PC-3 (cell line): ENCODE data around the gene SRP68.

ENCODE experiments used
- EZH2 ChIP-seq: fragments of 300-600 bp; sonication (generic); IDR thresholded peaks from one replicate; pipeline ENCODE4 v1.6.1; 2017; ENCODE audit warnings: antibody characterized with exemption, mild to moderate bottlenecking, low read length; ENCODE audit not compliant: unreplicated experiment
- EZH2phosphoT487 ChIP-seq: fragments of 300-600 bp; sonication (generic); IDR thresholded peaks from 2 replicates; pipeline ENCODE4 v1.6.1; 2018; ENCODE audit warnings: mild to moderate bottlenecking, antibody characterized with exemption, low read length, borderline replicate concordance
- TF ChIP-seq, protein P1 (sequence below): fragments of 300-600 bp; sonication (generic); conservative IDR thresholded peaks from 2 replicates; pipeline ENCODE4 v1.5.1; 2017; ENCODE audit warnings: antibody characterized with exemption, low read depth, mild to moderate bottlenecking, low read length

DNA sequence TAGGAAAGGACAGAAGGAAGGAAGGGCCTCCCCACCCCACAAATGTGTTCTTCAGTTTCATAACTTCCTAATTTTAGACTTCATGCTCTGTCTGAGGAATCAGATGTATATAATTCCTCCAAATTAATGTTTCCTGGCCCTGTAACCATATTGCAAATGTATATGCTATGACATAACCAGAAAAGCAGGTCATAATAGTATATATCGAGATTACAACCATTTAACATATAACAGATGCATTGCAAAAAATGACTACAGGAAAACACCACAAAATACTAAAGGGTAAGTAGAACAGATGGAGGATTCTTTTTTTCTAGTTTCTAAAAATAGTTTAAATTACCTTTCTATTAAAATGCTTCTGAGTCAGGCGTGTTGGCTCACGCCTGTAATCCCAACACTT lies 34.4 kb upstream of the SRP68 start:
- TF ChIP-seq, protein P1, sequence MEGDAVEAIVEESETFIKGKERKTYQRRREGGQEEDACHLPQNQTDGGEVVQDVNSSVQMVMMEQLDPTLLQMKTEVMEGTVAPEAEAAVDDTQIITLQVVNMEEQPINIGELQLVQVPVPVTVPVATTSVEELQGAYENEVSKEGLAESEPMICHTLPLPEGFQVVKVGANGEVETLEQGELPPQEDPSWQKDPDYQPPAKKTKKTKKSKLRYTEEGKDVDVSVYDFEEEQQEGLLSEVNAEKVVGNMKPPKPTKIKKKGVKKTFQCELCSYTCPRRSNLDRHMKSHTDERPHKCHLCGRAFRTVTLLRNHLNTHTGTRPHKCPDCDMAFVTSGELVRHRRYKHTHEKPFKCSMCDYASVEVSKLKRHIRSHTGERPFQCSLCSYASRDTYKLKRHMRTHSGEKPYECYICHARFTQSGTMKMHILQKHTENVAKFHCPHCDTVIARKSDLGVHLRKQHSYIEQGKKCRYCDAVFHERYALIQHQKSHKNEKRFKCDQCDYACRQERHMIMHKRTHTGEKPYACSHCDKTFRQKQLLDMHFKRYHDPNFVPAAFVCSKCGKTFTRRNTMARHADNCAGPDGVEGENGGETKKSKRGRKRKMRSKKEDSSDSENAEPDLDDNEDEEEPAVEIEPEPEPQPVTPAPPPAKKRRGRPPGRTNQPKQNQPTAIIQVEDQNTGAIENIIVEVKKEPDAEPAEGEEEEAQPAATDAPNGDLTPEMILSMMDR, result no peak
- TF ChIP-seq EZH2 (no peak), EZH2phosphoT487 (no peak)
